ENCODE measurements around the gene C1QL1. TPM values are rescaled to one million over a fixed set of nuclear protein-coding genes. Genes with fewer than 3 reads are reported as not detected.

Gene C1QL1
- polyA plus RNA-seq, 2 donors: 0.57 to 0.79 TPM

GRCh38 chr17:45005700-45006099, 37.6 kb upstream of the C1QL1 start:
- no peaks in the 10 kb centered on the region for H3K4me1 ChIP-seq (ENCODE audit: control insufficient read depth in 2 of 2, insufficient read depth in 2 of 2, low read length in 1 of 2)
- no peaks in the 10 kb centered on the region for H3K27me3 ChIP-seq (ENCODE audit: control insufficient read depth in 1 of 2, insufficient read depth in 2 of 2, low read length in 2 of 2)
- WGBS, 2 donors: 76 to 86% methylated on average over 2 of the region's 2 CpGs

DNA sequence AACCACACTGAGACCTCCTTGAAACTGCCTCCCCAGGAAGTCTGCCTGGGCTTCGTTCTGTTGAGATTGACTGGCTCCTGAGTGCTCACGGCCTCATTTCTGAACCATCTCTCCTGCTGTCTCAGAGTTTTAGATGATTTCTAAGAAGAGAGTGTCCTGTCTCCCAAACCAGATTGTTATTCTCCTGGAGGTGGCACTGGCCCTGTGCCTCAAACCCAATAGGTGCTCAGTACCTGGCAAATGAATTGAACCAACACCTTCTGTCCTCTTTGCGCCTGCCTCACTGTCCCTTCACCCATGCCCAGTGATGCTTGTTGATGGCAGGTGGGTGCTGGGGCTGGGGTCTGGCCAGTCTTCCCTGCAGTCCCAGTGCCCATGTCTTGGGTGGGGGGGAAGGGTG, 36.3 kb upstream of the C1QL1 start:
- Histone ChIP-seq H3K27ac (ENCODE audit: low read depth in 2 of 2, low read length in 1 of 2) (no peak overlapping the region), H3K9me3 (ENCODE audit: control insufficient read depth in 2 of 2, insufficient read depth in 1 of 2, low read depth in 1 of 2, low read length in 1 of 2) (no peaks in the 10 kb centered on the region), H3K4me3 (ENCODE audit: low read depth in 1 of 2, low read length in 2 of 2) (no peak overlapping the region), H3K4me1 (ENCODE audit: control insufficient read depth in 2 of 2, insufficient read depth in 2 of 2, low read length in 1 of 2) (no peaks in the 10 kb centered on the region), H3K27me3 (ENCODE audit: control insufficient read depth in 1 of 2, insufficient read depth in 2 of 2, low read length in 2 of 2) (no peaks in the 10 kb centered on the region), H3K36me3 (ENCODE audit: control insufficient read depth in 2 of 2, insufficient read depth in 2 of 2, low read length in 1 of 2) (no peaks in the 10 kb centered on the region)
- WGBS, 2 donors: 93 to 94% methylated on average over 3 of the region's 3 CpGs

More at GRCh38 chr17:45005700-45006099, 37.6 kb upstream of the C1QL1 start:
- H3K36me3 ChIP-seq (ENCODE audit: control insufficient read depth in 2 of 2, insufficient read depth in 2 of 2, low read length in 1 of 2): no peaks in the 10 kb centered on the region
- H3K9me3 ChIP-seq (ENCODE audit: control insufficient read depth in 2 of 2, insufficient read depth in 1 of 2, low read depth in 1 of 2, low read length in 1 of 2): no peaks in the 10 kb centered on the region
- H3K4me3 ChIP-seq (ENCODE audit: low read depth in 1 of 2, low read length in 2 of 2): no peak overlapping the region
- H3K27ac ChIP-seq (ENCODE audit: low read depth in 2 of 2, low read length in 1 of 2): no peak overlapping the region

DNA sequence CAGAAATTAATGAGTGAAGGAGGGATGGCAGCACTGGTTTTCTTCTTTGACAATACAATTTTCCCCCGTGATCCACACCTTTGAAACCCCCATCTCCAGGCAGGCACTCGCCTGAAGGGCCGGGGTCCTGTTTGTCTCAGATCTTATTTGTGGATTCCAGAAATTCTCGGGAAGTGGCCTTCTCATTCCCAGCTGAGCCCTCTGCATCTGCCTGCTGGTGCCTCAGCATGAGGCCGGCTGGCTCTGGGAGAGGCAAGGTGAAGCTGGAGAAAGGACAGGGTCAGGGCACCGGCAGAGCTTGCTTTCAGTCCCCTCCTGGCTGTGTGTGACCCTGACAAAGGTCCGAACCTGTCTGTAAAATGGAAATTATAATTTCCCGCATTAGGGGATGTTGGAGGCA, 35.8 kb upstream of the C1QL1 start:
- no peaks in the 10 kb centered on the region for H3K27me3 ChIP-seq (ENCODE audit: control insufficient read depth in 1 of 2, insufficient read depth in 2 of 2, low read length in 2 of 2)
- WGBS, 2 donors: 68 to 76% methylated on average over 8 of the region's 8 CpGs
- H3K36me3 ChIP-seq (ENCODE audit: control insufficient read depth in 2 of 2, insufficient read depth in 2 of 2, low read length in 1 of 2): no peaks in the 10 kb centered on the region
- H3K27ac ChIP-seq (ENCODE audit: low read depth in 2 of 2, low read length in 1 of 2): no peak overlapping the region
- H3K4me3 ChIP-seq (ENCODE audit: low read depth in 1 of 2, low read length in 2 of 2): no peak overlapping the region
- no peaks in the 10 kb centered on the region for H3K9me3 ChIP-seq (ENCODE audit: control insufficient read depth in 2 of 2, insufficient read depth in 1 of 2, low read depth in 1 of 2, low read length in 1 of 2)
- no peaks in the 10 kb centered on the region for H3K4me1 ChIP-seq (ENCODE audit: control insufficient read depth in 2 of 2, insufficient read depth in 2 of 2, low read length in 1 of 2)

GRCh38 chr17:45001310-45001709, 33.2 kb upstream of the C1QL1 start:
- 62 to 68% methylated on average over 3 of the region's 3 CpGs for WGBS, 2 donors
- Histone ChIP-seq H3K9me3 (ENCODE audit: control insufficient read depth in 2 of 2, insufficient read depth in 1 of 2, low read depth in 1 of 2, low read length in 1 of 2) (no peaks in the 10 kb centered on the region), H3K27me3 (ENCODE audit: control insufficient read depth in 1 of 2, insufficient read depth in 2 of 2, low read length in 2 of 2) (no peaks in the 10 kb centered on the region)

GRCh38 chr17:44999433-44999832, 31.3 kb upstream of the C1QL1 start:
- WGBS, 2 donors: 93% methylated on average over 3 of the region's 3 CpGs
- H3K36me3 ChIP-seq (ENCODE audit: control insufficient read depth in 2 of 2, insufficient read depth in 2 of 2, low read length in 1 of 2): no peaks in the 10 kb centered on the region
- no peak overlapping the region for H3K4me3 ChIP-seq (ENCODE audit: low read depth in 1 of 2, low read length in 2 of 2)
- no peaks in the 10 kb centered on the region for H3K9me3 ChIP-seq (ENCODE audit: control insufficient read depth in 2 of 2, insufficient read depth in 1 of 2, low read depth in 1 of 2, low read length in 1 of 2)
- H3K4me1 ChIP-seq (ENCODE audit: control insufficient read depth in 2 of 2, insufficient read depth in 2 of 2, low read length in 1 of 2): no peaks in the 10 kb centered on the region
- H3K27ac ChIP-seq (ENCODE audit: low read depth in 2 of 2, low read length in 1 of 2): no peak overlapping the region
- H3K27me3 ChIP-seq (ENCODE audit: control insufficient read depth in 1 of 2, insufficient read depth in 2 of 2, low read length in 2 of 2): no peaks in the 10 kb centered on the region

More at GRCh38 chr17:45001310-45001709, 33.2 kb upstream of the C1QL1 start:
- H3K4me3 ChIP-seq (ENCODE audit: low read depth in 1 of 2, low read length in 2 of 2): no peak overlapping the region
- H3K27ac ChIP-seq (ENCODE audit: low read depth in 2 of 2, low read length in 1 of 2): no peak overlapping the region
- H3K36me3 ChIP-seq (ENCODE audit: control insufficient read depth in 2 of 2, insufficient read depth in 2 of 2, low read length in 1 of 2): no peaks in the 10 kb centered on the region
- H3K4me1 ChIP-seq (ENCODE audit: control insufficient read depth in 2 of 2, insufficient read depth in 2 of 2, low read length in 1 of 2): no peaks in the 10 kb centered on the region

GRCh38 chr17:44998646-44999045, 30.5 kb upstream of the C1QL1 start:
- Histone ChIP-seq H3K36me3 (ENCODE audit: control insufficient read depth in 2 of 2, insufficient read depth in 2 of 2, low read length in 1 of 2) (no peaks in the 10 kb centered on the region), H3K9me3 (ENCODE audit: control insufficient read depth in 2 of 2, insufficient read depth in 1 of 2, low read depth in 1 of 2, low read length in 1 of 2) (no peaks in the 10 kb centered on the region), H3K4me3 (ENCODE audit: low read depth in 1 of 2, low read length in 2 of 2) (no peak overlapping the region), H3K27me3 (ENCODE audit: control insufficient read depth in 1 of 2, insufficient read depth in 2 of 2, low read length in 2 of 2) (no peaks in the 10 kb centered on the region), H3K27ac (ENCODE audit: low read depth in 2 of 2, low read length in 1 of 2) (no peak overlapping the region), H3K4me1 (ENCODE audit: control insufficient read depth in 2 of 2, insufficient read depth in 2 of 2, low read length in 1 of 2) (no peaks in the 10 kb centered on the region)

DNA sequence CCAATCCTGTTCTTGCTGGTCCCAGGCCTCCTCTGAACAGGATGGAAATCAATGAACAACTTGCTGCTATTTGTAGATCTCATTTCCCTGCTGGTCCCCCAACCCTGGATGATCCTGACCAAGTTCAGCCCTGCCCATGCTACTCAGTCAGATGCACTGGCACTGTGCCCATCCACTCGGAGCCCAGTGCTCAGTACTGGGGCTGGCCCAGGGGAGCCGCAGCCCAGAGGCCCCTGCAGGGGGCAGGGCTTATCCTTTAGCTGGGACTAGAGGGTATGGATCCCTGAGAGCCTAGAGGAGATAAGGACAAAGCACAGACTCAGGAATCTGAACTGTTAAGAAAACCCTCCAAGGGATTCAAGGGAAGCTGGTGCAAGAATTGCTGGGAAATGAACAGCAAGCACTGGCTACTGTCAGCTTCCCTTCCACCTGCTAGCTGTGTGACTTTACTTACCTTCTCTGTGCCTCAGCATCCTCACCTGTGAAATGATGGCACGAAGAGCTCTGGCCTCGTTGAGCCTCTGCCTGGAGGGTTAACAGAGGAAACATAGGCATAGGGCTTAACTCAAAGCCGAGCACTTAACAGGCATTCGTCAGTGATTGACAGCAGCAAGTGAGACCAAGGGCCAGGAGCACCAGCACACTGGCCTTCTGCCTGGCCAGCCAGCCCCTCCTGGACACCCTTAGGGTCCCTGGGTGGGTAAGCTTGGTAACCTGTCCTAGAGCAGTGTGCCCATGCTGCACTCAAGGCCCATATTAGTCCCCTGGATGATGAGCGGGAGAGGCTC, 29.8 kb upstream of the C1QL1 start:
- Histone ChIP-seq H3K4me1 (ENCODE audit: control insufficient read depth in 2 of 2, insufficient read depth in 2 of 2, low read length in 1 of 2) (no peaks in the 10 kb centered on the region), H3K27me3 (ENCODE audit: control insufficient read depth in 1 of 2, insufficient read depth in 2 of 2, low read length in 2 of 2) (no peaks in the 10 kb centered on the region), H3K27ac (ENCODE audit: low read depth in 2 of 2, low read length in 1 of 2) (no peak overlapping the region), H3K9me3 (ENCODE audit: control insufficient read depth in 2 of 2, insufficient read depth in 1 of 2, low read depth in 1 of 2, low read length in 1 of 2) (no peaks in the 10 kb centered on the region), H3K4me3 (ENCODE audit: low read depth in 1 of 2, low read length in 2 of 2) (no peak overlapping the region), H3K36me3 (ENCODE audit: control insufficient read depth in 2 of 2, insufficient read depth in 2 of 2, low read length in 1 of 2) (no peaks in the 10 kb centered on the region)
- 56 to 61% methylated on average over 7 of the region's 7 CpGs for WGBS, 2 donors

GRCh38 chr17:44996304-44996703, 28.2 kb upstream of the C1QL1 start:
- 72 to 77% methylated on average over 10 of the region's 10 CpGs for WGBS, 2 donors

GRCh38 chr17:44995436-44996001, 27.4 kb upstream of the C1QL1 start:
- no peaks in the 10 kb centered on the region for H3K36me3 ChIP-seq (ENCODE audit: control insufficient read depth in 2 of 2, insufficient read depth in 2 of 2, low read length in 1 of 2)
- H3K27ac ChIP-seq (ENCODE audit: low read depth in 2 of 2, low read length in 1 of 2): no peak overlapping the region
- no peak overlapping the region for H3K4me3 ChIP-seq (ENCODE audit: low read depth in 1 of 2, low read length in 2 of 2)
- no peaks in the 10 kb centered on the region for H3K9me3 ChIP-seq (ENCODE audit: control insufficient read depth in 2 of 2, insufficient read depth in 1 of 2, low read depth in 1 of 2, low read length in 1 of 2)
- H3K27me3 ChIP-seq (ENCODE audit: control insufficient read depth in 1 of 2, insufficient read depth in 2 of 2, low read length in 2 of 2): no peaks in the 10 kb centered on the region
- H3K4me1 ChIP-seq (ENCODE audit: control insufficient read depth in 2 of 2, insufficient read depth in 2 of 2, low read length in 1 of 2): no peaks in the 10 kb centered on the region
- WGBS, 2 donors: 49 to 61% methylated on average over 10 to 11 of the region's 11 CpGs

More at GRCh38 chr17:44996304-44996703, 28.2 kb upstream of the C1QL1 start:
- H3K4me3 ChIP-seq (ENCODE audit: low read depth in 1 of 2, low read length in 2 of 2): no peak overlapping the region
- H3K9me3 ChIP-seq (ENCODE audit: control insufficient read depth in 2 of 2, insufficient read depth in 1 of 2, low read depth in 1 of 2, low read length in 1 of 2): no peaks in the 10 kb centered on the region
- H3K36me3 ChIP-seq (ENCODE audit: control insufficient read depth in 2 of 2, insufficient read depth in 2 of 2, low read length in 1 of 2): no peaks in the 10 kb centered on the region
- no peak overlapping the region for H3K27ac ChIP-seq (ENCODE audit: low read depth in 2 of 2, low read length in 1 of 2)
- no peaks in the 10 kb centered on the region for H3K27me3 ChIP-seq (ENCODE audit: control insufficient read depth in 1 of 2, insufficient read depth in 2 of 2, low read length in 2 of 2)
- H3K4me1 ChIP-seq (ENCODE audit: control insufficient read depth in 2 of 2, insufficient read depth in 2 of 2, low read length in 1 of 2): no peaks in the 10 kb centered on the region

Measured in esophagus (tissue), 2 donors.